Endothelial cell (in vitro differentiated cells): ENCODE measurements around the gene SLC17A5. TPM values are rescaled to one million over a fixed set of nuclear protein-coding genes. Genes with fewer than 3 reads are reported as not detected.
"Not testable (repeated sequence)": the region's sequence is repeated elsewhere in the genome, so short reads cannot be mapped to it uniquely, and the experiment has no call there.

Source experiments
- DNase-seq: peaks from one replicate; pipeline ENCODE4 v3.0.0; 2021; ENCODE audit warnings: low spot score
- H3K27ac Mint-ChIP-seq: one replicate; pipeline ENCODE4 v1.8.0; 2021; ENCODE audit warnings: mixed read lengths, inconsistent platforms; ENCODE audit not compliant: unreplicated experiment
- H3K27me3 Mint-ChIP-seq: one replicate; pipeline ENCODE4 v1.8.0; 2021; ENCODE audit warnings: mild to moderate bottlenecking, moderate library complexity, mixed read lengths, inconsistent platforms; ENCODE audit not compliant: unreplicated experiment
- H3K36me3 Mint-ChIP-seq: one replicate; pipeline ENCODE4 v1.8.0; 2021; ENCODE audit warnings: mild to moderate bottlenecking, low read depth, mixed read lengths, inconsistent platforms; ENCODE audit not compliant: unreplicated experiment
- H3K4me1 Mint-ChIP-seq: one replicate; pipeline ENCODE4 v1.8.0; 2021; ENCODE audit warnings: mild to moderate bottlenecking, mixed read lengths, inconsistent platforms; ENCODE audit not compliant: unreplicated experiment
- H3K4me3 Mint-ChIP-seq: one replicate; pipeline ENCODE4 v1.8.0; 2021; ENCODE audit warnings: mild to moderate bottlenecking, mixed read lengths, inconsistent platforms; ENCODE audit not compliant: unreplicated experiment
- H3K9me3 Mint-ChIP-seq: one replicate; pipeline ENCODE4 v1.8.0; 2021; ENCODE audit warnings: mixed read lengths, inconsistent platforms; ENCODE audit not compliant: unreplicated experiment
- total RNA-seq: library from RNA; stranded (reverse); fragmentation: NEBNext Ultra II Directional; extraction: Animal tissue kit (Norgen Biotek cat#: 25700); gene quantifications from one replicate; pipeline ENCODE4 v1.2.1, GENCODE V29; 2021; ENCODE audit not compliant: unreplicated experiment
- TF ChIP-seq, protein P1 (sequence below): fragments of 200-600 bp; sonication (generic); IDR thresholded peaks from one replicate; pipeline ENCODE4 v1.5.0; 2021; ENCODE audit warnings: antibody characterized with exemption; ENCODE audit not compliant: unreplicated experiment

SLC17A5 gene
- total RNA-seq, 1 donor from 2014 or later: 17.5 TPM

DNA sequence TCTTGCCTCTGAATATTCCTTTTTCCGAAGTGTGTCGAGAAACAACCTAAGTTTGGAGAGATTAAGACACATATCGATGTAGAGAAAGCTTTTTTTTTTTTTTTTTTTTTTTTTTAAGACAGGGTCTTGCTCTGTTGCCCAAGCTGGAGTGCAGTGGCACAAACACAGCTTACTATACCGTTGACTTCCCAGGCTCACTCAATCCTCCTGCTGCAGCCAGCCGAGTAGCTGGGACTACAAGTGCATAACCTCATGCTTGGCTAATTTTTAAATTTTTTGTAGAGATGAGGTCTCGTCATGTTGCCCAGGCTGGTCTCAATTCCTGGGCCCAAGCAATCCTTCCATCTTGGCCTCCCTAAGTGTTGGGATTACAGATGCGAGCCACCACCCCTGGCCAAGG is 21.4 kb downstream of the SLC17A5 start:
- peaks cover 3% of the 10 kb centered on the region for H3K27me3 Mint-ChIP-seq
- no peak overlapping the region for H3K27ac Mint-ChIP-seq
- no peak for DNase-seq
- TF ChIP-seq, protein P1, sequence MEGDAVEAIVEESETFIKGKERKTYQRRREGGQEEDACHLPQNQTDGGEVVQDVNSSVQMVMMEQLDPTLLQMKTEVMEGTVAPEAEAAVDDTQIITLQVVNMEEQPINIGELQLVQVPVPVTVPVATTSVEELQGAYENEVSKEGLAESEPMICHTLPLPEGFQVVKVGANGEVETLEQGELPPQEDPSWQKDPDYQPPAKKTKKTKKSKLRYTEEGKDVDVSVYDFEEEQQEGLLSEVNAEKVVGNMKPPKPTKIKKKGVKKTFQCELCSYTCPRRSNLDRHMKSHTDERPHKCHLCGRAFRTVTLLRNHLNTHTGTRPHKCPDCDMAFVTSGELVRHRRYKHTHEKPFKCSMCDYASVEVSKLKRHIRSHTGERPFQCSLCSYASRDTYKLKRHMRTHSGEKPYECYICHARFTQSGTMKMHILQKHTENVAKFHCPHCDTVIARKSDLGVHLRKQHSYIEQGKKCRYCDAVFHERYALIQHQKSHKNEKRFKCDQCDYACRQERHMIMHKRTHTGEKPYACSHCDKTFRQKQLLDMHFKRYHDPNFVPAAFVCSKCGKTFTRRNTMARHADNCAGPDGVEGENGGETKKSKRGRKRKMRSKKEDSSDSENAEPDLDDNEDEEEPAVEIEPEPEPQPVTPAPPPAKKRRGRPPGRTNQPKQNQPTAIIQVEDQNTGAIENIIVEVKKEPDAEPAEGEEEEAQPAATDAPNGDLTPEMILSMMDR: no peak
- no peaks in the 10 kb centered on the region for H3K9me3 Mint-ChIP-seq
- H3K4me1 Mint-ChIP-seq: no peaks in the 10 kb centered on the region
- H3K4me3 Mint-ChIP-seq: no peak overlapping the region
- peaks cover 13% of the 10 kb centered on the region for H3K36me3 Mint-ChIP-seq

DNA sequence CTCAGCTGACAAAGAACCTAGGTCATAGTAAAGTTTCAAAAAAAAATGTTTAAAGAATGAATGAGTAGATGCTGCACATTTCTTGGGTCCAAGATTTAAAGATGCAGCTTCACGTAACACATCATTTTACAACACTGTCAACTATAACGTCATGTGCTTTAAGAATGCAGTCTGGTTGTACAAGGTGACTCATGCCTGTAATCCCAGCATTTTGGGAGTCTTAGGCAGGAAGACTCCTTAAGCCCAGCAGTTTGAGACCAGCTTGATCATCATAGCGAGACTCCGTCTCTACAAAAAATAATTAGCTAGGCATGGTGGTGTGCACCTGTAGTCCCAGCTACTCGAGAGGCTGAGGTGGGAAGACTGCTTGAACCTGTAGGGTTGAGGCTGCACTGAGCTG is 21.9 kb downstream of the SLC17A5 start:
- H3K4me3 Mint-ChIP-seq: peak overlapping the region; percentile 6
- H3K4me1 Mint-ChIP-seq: no peaks in the 10 kb centered on the region
- TF ChIP-seq, protein P1: no peak
- H3K27me3 Mint-ChIP-seq: peaks cover 3% of the 10 kb centered on the region
- H3K36me3 Mint-ChIP-seq: peaks cover 13% of the 10 kb centered on the region
- no peaks in the 10 kb centered on the region for H3K9me3 Mint-ChIP-seq
- DNase-seq: no peak
- no peak overlapping the region for H3K27ac Mint-ChIP-seq

DNA sequence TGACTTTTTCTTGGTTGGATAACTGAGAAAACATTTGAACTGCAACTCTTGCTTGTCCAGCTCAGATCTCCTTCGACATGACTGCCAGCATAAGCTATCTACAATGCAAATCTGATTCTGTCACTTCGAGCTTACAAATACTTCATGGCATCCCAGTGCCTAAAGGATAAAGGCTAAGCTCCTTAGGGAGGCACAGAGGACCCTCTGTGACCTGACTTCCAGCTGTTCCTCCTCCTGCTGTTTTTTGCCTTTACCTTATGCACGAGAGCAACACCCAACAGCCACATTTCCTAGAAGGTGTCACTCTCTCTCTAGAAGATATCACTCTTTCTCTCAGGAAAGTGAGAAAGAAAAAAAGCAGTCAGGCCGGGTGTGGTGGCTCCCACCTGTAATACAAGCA is 23.4 kb downstream of the SLC17A5 start:
- no peaks in the 10 kb centered on the region for H3K27me3 Mint-ChIP-seq
- H3K4me1 Mint-ChIP-seq: no peaks in the 10 kb centered on the region
- TF ChIP-seq, protein P1: no peak
- H3K4me3 Mint-ChIP-seq: no peak overlapping the region
- DNase-seq: no peak
- no peaks in the 10 kb centered on the region for H3K9me3 Mint-ChIP-seq
- H3K27ac Mint-ChIP-seq: no peak overlapping the region
- H3K36me3 Mint-ChIP-seq: peaks cover 13% of the 10 kb centered on the region

DNA sequence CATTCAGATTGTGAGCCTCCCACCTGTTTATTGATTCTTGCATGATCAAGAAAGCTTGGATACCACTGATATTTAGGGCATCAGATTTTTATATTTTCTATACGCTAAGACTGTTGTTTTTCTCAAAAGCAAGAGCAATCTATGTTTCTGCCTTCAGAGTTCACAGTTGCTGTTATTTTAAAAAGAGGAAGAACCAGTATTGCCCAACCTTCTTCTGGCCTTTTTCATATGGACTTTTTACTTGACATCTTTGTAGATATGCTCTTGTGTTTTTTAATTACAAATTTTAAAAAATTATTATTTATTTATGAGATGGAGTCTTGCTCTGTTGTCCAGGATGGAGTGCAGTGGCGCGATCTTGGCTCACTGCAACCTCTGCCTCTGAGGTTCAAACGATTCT is 28.9 kb downstream of the SLC17A5 start:
- TF ChIP-seq, protein P1: no peak
- Mint-ChIP-seq H3K27me3 (no peaks in the 10 kb centered on the region), H3K4me1 (no peaks in the 10 kb centered on the region), H3K27ac (no peak overlapping the region), H3K4me3 (no peak overlapping the region), H3K9me3 (no peaks in the 10 kb centered on the region), H3K36me3 (no peaks in the 10 kb centered on the region)
- DNase-seq: no peak

DNA sequence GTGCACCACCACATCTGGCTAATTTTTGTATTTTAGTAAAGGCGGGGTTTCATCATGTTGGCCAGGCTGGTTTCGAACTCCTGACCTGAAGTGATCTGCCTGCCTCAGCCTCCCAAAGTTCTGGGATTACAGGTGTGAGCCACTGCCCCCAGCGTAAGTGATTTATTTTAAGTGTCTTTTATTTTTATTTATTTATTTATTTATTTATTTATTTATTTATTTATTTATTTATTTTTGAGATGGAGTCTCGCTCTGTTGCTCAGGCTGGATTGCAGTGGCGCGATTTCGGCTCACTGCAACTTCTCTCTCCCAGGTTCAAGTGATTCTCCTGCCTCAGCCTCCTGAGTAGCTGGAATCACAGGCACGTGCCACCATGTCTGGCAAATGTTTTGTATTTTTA is 30.3 kb downstream of the SLC17A5 start:
- DNase-seq, H3K4me3 Mint-ChIP-seq, H3K27ac Mint-ChIP-seq, H3K27me3 Mint-ChIP-seq, H3K36me3 Mint-ChIP-seq, H3K9me3 Mint-ChIP-seq, H3K4me1 Mint-ChIP-seq: not testable (repeated sequence)

DNA sequence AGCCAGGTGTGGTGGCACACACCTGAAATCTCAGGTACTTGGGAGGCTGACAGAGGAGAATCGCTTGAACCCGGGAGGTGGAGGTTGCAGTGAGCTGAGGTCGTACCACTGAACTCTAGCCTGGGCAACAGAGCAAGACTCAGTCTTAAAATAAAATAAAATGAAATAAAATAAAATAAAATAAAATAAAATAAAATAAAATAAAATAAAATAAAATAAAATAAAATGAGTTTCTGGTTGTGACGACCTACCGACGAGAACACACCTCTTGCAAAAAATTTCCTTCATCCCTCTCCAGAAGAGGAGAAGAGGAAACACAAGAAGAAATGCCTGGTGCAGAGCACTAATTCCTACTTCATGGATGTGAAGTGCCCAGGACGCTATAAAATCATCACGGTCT is 35.7 kb downstream of the SLC17A5 start:
- not testable (repeated sequence) for H3K36me3 Mint-ChIP-seq, H3K4me3 Mint-ChIP-seq, H3K9me3 Mint-ChIP-seq, H3K27ac Mint-ChIP-seq, H3K4me1 Mint-ChIP-seq, DNase-seq, H3K27me3 Mint-ChIP-seq
